Stimulated activated CD8-positive, alpha-beta memory T cell treated with anti-CD3 and anti-CD28 coated beads, Interleukin-4, amount 100 ng/mL, for 24 hours (primary cell): Measurements from ENCODE around the gene RSPO1.

Source experiments
- DNase-seq: peaks from one replicate; pipeline ENCODE4 v3.0.0-alpha.2; 2020; ENCODE audit warnings: low read depth

The RSPO1 gene

DNA sequence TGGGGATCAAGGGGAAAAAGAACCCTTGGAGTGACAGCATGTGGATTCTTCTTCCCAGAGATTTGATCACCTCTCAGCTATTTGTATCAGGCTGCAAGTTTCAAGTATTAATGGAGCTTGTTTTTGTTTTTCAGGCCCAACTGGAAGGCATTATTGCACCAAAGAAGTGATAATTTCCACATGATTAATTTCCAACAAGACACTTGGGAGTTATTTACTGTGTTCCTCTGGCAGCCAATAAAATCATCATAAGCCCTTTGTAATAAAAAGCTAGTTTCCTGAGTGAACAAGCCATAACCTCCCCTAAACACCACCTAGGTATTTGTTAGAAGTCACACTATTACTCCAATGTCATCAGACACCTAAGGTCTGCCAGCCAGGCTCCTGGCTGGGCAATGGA lies 69.8 kb downstream of the RSPO1 start:
- DNase-seq, result no peak

DNA sequence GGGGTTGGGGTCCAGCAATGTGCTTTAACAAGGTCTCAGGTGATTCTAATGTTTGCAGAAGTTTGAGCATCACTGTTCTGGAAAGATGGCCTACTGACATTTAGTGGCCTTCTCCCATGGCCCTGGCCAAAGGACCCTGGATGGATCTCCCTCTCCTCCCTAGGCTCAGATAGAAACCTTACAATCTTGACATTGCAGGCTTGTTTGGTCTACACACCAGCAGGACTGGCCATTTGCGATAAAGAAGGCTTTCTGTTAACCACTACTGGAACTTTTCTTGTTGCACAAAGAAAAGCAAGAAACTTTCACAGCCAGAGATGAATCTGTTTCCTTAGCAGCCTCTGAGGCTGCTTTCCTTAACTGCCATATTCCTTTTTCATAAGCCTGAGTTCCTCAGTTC lies 71.7 kb downstream of the RSPO1 start:
- DNase-seq, result no peak
